GM18511 (cell line): Measurements from ENCODE around the gene SNX9.
"Not testable (repeated sequence)": the region's sequence is repeated elsewhere in the genome, so short reads cannot be mapped to it uniquely, and the experiment has no call there.

Experiments used
- ATAC-seq: cut with Tn5 transposase; IDR thresholded peaks from one replicate; pipeline ENCODE4 v1.9.1; 2021; ENCODE audit warnings: mild to moderate bottlenecking, moderate library complexity; ENCODE audit not compliant: unreplicated experiment

SNX9 gene

GRCh38 chr6:157946865-157947532, 124.0 kb downstream of the SNX9 start:
- no peak for ATAC-seq

GRCh38 chr6:157950899-157951298, 127.9 kb downstream of the SNX9 start:
- ATAC-seq: not testable (repeated sequence)

DNA sequence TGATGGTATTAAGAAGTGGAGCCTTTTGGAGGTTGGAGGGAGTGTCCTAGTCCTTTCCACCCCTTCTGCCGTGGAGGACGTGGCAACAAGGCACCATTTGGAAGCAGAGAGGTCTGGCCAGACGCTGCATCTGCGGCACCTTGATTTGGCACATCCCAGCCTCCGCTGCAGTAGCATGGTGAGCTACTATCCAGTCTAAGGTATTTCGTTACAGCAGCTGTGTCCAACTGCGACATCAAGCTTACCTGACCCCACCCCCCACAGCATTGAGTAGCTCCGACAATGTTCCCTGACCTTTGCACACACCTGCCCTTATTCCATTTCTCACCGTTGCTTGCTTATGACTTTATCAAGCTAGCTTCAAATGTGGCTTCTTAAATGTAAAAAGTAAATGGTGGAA, 128.8 kb downstream of the SNX9 start:
- no peak for ATAC-seq

- ATAC-seq: no peak
These were observed 129.9 kb downstream of the SNX9 start for GRCh38 chr6:157952861-157953351.

DNA sequence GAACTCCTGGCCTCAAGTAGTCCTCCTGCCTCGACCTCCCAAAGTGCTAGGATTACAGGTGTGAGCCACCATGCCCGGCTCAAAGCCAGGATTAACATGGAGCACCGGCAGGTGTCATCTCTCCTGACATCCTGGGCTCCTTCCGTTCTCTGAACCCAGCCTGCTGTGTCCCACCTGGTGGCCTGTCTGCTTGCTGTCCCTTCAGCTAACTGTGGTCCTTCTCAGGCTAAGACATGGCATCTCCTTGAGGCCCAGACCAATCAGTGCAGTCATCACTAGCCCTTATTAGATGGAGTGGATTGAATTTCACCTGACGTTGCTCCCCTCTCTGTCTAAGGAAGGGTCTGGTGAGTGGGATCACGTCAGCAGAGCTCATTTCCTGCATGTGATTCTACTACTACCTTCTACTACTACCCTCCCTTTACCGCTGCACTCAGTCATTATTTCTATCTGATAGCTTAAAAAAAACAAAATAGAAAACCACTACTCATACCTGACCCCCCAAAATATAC, 130.6 kb downstream of the SNX9 start:
- no peak for ATAC-seq

DNA sequence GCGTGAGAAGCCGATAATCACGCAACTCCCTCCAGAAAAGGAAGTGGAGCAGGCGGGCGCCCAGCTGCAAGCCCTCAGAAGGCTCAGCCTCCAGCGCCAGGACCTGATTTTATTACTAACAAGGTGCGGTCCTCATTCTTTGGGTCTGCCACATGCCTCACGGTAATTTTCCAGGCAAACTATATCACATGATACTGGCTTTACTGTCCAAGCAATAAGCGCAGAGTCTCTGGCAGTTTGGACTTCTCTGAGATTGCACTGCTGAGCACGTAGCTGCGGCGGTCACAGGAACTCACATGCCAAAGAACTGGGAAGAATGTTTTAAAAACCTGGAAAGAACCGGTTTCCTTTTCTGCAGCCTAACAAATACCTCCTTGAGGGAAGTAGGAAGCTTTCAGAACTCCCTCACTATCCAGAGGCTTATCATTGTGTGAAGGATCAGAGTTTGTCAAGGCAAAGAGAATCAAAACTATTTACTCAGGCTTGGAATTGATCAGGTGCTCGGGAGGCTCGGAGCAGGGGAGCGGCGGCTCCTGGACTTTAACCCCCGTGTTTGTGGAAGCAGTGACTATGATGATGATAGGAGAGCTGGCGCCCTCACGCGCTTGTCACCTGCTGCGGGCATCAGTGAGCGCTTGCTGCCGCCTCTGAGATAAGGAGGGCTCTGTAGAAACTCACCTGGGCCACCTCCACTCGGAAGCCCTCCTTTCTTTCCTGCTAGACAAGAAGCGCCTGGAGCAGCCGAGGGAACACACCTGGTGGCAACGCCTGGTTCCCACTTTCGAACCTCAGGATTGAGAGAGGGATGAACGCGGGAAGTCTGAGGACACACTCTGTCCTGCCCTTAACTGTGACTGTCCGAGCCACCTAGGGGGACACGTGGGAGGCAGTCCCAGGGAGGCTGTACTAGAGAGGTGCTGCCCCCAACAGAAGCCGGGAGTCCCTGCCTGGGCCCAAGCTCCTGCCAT, 131.4 kb downstream of the SNX9 start:
- ATAC-seq: no peak

DNA sequence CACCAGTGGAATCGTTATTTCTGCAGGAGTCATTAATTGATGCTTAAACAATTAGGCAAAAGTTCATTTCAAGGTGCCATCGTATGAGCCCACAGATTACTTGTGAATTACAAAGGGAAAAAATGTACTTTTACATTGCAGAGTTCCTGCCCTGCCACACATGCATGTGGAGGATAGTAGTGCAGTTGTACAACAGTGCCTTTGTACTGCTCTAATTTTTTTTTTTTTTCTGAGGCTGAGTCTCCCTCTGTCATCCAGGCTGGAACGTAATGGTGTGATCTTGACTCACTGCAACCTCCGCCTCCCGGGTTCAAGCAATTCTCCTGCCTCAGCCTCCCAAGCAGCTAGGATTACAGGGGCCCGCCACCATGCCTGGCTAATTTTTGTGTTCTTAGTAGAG, 132.6 kb downstream of the SNX9 start:
- no peak for ATAC-seq

DNA sequence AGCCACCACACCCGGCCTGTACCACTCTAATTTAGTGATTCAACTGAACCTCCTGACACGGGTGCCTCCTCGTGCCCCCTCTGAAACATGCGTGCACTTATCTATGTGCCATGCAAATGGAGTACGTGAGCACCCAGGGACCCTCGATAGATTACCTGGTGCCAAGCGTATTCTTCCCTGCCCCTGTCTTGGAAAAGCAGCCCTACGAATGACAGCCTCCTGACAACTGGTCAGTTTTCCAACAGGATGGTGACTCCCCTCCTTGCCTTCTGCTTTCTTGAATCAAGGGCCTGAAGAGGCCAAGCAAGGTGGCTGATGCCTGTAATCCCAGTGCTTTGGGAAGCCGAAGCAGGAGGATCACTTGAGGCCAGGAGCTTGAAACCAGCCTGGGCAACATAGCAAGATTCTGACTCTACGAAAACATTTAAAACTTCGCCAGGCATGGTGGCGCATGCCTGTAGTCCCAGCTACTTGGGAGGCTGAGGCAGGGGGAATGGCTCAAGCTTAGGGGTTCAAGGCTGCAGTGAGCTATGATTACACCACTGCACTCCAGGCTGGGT, 133.2 kb downstream of the SNX9 start:
- no peak for ATAC-seq

DNA sequence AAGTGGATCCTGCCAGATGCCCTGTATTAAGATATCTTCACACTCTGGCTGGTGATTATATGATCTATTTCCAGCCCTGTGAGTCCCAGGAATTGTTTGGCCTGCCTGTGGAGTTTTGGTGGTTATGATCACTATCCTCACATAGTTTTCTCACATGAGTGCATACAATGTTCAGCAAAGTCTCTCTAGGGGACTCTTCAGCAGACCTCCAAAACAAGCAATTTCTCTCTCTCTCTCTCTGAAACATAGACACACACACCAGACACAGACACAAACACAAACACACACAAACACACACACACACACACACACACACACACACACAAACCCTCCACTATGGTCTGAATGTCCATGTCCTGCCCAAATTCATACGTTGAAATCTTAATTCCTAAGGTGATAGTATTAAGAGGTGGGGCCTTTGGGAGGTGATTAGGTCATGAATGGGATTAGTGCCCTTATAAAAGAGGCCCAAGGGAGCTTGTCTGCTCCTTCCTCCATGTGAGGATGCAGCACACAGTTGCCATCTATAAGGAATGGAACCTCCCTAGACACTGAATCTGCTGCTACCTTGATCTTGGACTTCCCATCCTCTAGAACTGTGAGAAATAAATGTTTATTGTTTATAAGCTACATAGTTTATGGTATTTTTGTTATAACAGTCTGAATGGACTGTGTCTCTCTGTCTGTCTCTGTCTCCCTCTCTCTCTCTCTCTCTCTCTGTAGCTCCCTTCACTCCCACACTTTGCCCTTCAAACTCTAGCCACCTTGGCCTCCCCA, 136.6 kb downstream of the SNX9 start:
- ATAC-seq: no peak

GRCh38 chr6:157961153-157961831, 138.2 kb downstream of the SNX9 start:
- no peak for ATAC-seq

DNA sequence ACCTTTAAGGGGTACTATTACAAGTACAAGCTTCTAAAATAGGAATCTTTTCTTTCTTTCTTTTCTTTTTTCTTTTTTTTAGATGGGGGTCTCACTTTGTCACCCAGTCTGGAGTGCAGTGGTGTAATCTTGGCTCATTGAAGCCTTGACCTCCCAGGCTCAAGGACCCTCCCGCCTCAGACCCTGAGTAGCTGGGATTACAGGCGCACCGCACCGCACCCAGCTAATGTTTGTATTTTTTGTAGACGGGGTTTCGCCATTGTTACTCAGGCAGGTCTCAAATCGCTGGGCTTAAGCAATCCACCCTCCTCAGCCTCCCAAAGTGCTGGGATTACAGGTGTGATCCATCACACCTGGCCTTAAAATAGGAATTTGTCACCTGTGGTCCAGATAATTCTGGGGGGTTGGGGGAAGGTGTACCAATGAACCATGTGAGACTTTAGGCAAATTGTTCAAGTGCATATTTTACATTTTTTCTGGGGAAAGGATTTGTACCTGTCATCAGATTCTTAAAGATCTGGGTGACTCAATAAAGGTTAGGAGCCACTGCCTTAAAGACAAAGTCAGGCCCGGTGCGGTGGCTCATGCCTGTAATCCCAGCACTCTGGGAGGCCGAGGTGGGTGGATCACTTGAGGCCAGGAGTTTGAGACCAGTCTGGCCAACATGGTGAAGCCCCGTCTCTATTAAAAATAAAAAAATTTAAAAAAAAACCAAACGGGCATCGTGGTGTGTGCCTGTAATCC, 139.0 kb downstream of the SNX9 start:
- no peak for ATAC-seq

- ATAC-seq: no peak
These were observed 139.7 kb downstream of the SNX9 start for GRCh38 chr6:157962601-157963302.

DNA sequence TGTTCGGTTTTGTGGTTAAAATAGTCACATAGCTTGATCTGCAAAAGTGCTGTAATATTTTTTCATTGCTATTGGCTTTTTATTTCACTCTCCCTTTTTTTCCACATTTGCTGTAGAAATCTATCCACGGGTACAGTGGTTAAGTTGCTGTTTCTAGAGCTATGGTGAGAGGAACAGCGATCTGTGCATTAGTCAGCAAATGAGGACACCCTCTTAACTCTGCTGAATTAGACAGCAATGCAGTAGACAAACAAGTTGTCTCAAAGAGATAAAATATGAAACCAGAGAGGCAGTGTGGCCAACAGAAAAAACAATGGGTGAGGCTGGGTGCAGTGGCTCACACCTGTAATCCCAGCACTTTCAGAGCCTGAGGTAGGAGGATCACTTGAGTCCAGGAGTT, 141.1 kb downstream of the SNX9 start:
- no peak for ATAC-seq

DNA sequence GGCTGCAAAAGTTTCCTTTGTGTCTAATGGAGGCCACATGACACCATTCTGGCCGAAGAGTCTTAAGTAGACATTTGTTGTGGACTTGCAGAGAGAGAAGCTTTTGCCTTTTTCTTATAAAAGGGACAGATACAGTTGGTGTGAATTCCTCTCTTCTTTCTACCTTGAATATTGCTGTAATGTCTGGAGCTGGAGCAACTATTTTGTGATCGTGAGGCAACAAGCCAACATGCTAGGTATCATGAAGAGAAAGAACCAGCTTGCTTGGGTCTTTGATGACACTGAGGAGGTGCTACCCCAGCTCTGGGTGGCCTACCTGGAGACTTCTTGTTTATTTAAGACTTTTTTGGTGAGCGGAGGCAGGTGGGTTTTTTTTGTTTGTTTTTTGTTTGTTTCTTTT, 142.3 kb downstream of the SNX9 start:
- ATAC-seq: no peak

DNA sequence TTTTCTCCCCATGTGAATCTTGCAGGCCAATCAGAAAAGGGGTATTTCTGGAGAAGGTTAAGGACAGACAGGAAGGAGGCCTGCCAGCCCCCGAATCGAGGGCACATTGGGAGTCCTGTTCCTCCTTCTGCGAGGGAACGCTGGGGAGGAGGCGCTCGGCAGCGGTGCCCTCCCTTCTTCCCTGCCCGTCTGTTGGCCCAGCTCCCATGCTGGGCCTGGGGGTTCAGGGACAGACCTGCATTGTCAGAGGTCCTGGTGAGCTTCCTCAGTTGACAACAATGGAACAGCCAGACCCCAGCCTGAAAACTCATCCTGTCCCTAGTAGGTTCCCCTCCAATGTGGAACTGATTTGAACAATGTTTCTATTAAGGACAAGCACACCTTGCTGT, 143.5 kb downstream of the SNX9 start:
- no peak for ATAC-seq

DNA sequence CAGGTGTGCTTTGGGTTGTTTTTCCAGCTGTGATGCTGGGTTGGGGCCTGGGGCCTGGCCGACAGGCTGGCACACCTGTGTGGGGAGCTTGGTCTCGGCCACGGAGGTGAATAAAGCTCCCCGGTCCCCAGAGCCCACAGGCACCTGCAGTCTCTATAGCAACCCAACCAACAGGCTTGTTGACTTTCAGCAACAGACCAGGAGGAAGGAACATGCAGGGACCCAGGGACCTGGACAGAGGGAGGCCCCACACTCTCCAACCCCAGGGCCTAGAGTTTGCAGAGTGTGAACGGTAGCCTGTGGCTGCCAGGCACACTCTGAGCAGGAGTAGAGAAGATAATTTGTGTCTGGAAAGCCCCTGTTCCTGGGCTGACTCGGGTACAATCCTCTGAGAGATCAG, 144.0 kb downstream of the SNX9 start:
- ATAC-seq: no peak

DNA sequence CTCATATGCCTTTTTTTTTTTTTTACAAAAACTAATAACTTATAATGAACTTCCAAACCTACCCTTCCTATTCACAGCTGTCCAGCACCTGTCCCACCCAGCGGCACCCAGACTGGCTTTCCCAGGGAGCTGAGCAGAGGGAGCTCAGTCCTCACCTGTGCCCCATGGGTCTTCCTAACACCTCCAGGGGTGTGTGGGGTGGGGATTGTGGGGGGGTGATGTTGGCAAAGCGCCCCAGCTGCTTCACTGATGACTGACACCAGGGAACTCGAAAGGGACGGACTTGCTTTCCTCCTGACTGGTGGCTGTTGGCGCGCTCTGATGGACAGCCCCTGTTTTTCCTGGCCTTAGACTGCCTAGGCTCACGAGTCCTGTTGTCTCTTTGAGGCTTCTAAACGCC, 144.4 kb downstream of the SNX9 start:
- ATAC-seq: no peak

GRCh38 chr6:157972177-157972576, 149.1 kb downstream of the SNX9 start:
- ATAC-seq: not testable (repeated sequence)

DNA sequence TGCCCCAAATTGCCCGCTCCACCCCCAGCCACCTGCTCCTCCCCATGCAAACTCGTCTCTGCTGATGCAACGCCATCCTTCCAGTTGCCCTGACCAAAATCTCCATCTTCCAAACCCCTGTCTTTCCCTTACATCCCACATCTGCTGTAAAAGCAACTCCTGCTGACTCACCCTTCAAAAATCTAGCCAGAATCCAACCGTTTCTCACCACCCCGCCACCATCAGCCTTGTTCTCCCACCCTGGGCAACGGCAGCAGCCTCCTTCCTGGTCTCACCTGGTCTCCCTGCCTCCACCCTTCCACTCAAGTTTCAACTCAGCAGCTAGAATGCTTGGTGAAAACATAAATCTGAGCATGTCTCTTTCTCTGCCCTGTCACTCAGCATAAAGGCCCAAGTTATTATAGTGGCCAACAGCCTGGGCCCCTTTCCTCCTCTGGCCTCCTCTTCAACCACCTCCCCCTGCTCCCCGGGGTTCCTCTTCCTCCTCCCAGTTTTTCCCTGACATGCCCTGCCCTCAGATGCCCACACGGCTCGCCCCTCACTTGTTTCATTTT, 151.4 kb downstream of the SNX9 start:
- no peak for ATAC-seq
